Adrenal gland (tissue), 12 donors: ENCODE measurements around the gene ZNF37A. TPM values are rescaled to one million over a fixed set of nuclear protein-coding genes. Genes with fewer than 3 reads are reported as not detected.

Source experiments
- DNase-seq, 7 donors: peaks; one replicate each; pipeline ENCODE4 v3.0.0-alpha.2; 2019 to 2020
- H3K27ac ChIP-seq, 5 donors: fragments of 200-600 bp; sonication (generic) in 4 of 5; 1 replicate in 3 of 5; 2 replicates in 2 of 5; pipeline versions ENCODE4 v1.5.1 to v1.8.0; 2016 to 2020; ENCODE audit warnings: mild to moderate bottlenecking in 1 of 5
- H3K27me3 ChIP-seq: fragments of 200-600 bp; 2 replicates; pipeline ENCODE4 v1.8.0; 2021
- H3K36me3 ChIP-seq, 2 donors: fragments of 200-600 bp; replicated peaks in 1 of 2; 1 replicate in 1 of 2; 2 replicates in 1 of 2; pipeline versions ENCODE4 v1.5.1 to v1.8.0; 2018 to 2022
- H3K4me1 ChIP-seq, 2 donors: fragments of 200-600 bp; replicated peaks in 1 of 2; 1 replicate in 1 of 2; 2 replicates in 1 of 2; pipeline versions ENCODE4 v1.5.1 to v1.8.0; 2018 to 2021
- H3K4me3 ChIP-seq, 4 donors: fragments of 200-600 bp; sonication (generic) in 3 of 4; one replicate each; pipeline ENCODE4 v1.5.1; 2016 to 2018
- H3K9me3 ChIP-seq, 3 donors: fragments of 200-600 bp; sonication (generic) in 1 of 3; replicated peaks in 1 of 3; 1 replicate in 2 of 3; 2 replicates in 1 of 3; pipeline versions ENCODE4 v1.5.1 to v1.8.0; 2016 to 2021
- CTCF ChIP-seq, 6 experiments: fragments of 450-650 bp in 4 of 6; fragments of 200-600 bp in 2 of 6; sonication (generic) in 1 of 6; IDR thresholded peaks; 1 replicate in 5 of 6; 2 replicates in 1 of 6; pipeline versions ENCODE4 v1.5.1 to v1.8.0; 2016 to 2021; ENCODE audit warnings: antibody characterized with exemption in 6 of 6, mild to moderate bottlenecking in 2 of 6, moderate library complexity in 1 of 6
- POLR2A ChIP-seq, 2 donors: fragments of 450-650 bp; IDR thresholded peaks; one replicate each; pipeline ENCODE4 v1.6.1; 2017; ENCODE audit warnings: antibody characterized with exemption in 2 of 2, mild to moderate bottlenecking in 2 of 2, moderate library complexity in 1 of 2
- WGBS, 4 donors: extraction: QIAGEN DNeasy Blood & Tissue Kit in 2 of 4; methylation state at CpG; one replicate each; pipeline versions ENCODE4 v1.1.5 to v1.1.7; 2013 to 2017; 5-methylcytosine and 5-hydroxymethylcytosine counted together
- intact Hi-C, 2 donors: fragments of 100-400 bp; cut with DNase I; formaldehyde crosslinking; loops; one replicate each; pipeline versions ENCODE4 v1.14.1 to v1.15.0; 2022 to 2023
- polyA plus RNA-seq, 3 donors: library from polyadenylated mRNA; stranded (reverse); fragments of 200-250 nt in 2 of 3; fragments of 350-450 nt in 1 of 3; fragmentation: Illumina TruSeq in 1 of 3; extraction: RNeasy Lipid Tissue Mini Kit (QIAGEN cat#74804) in 1 of 3; gene quantifications; one replicate each; pipeline ENCODE4 v1.2.3, GENCODE V29; 2013 to 2014
- total RNA-seq, 9 donors: library from RNA; depleted of rRNA in 4 of 9; stranded (reverse); fragments of >200 nt in 4 of 9; fragments of 120-200 nt in 1 of 9; fragmentation: NEBNext Ultra II Directional in 1 of 9; extraction: Animal tissue kit (Norgen Biotek cat#: 25700) in 1 of 9; gene quantifications; one replicate each; pipeline versions ENCODE4 v1.1.0 to v1.2.4, GENCODE V29; 2013 to 2023
- donor health status: healthy with polysubstance abuse.
- donor health status: Bipolar disorder and iron deficiency.
- donor health status: DM: yes; HTN: yes; CAD: no.
- donor health status: DM: no; HTN: no; CAD: no.
- donor health status: DM: no; HTN: no; CAD: no.
- donor health status: DM: yes; HTN: yes; CAD: no.

ZNF37A gene
- total and polyA plus RNA-seq, 12 donors = 6.5 to 20.2 (median 13.7) TPM

- no peak overlapping the region for H3K27ac ChIP-seq
- intact Hi-C loops = no loop called here
- 85 to 100% (median 96%) methylated on average over 1 of the region's 1 CpG for WGBS, 4 donors
- H3K27me3 ChIP-seq = no peaks in the 10 kb centered on the region
- H3K36me3 ChIP-seq = peaks cover 0 to 27% of the 10 kb centered on the region in 2 donors
- TF ChIP-seq CTCF (IDR thresholded peaks at IDR 0.05) (no peak), POLR2A (IDR thresholded peaks at IDR 0.05) (no peak)
- DNase-seq = no peak
- H3K9me3 ChIP-seq = peaks cover 6 to 83% (median 50%) of the 10 kb centered on the region in 3 donors
- no peak overlapping the region for H3K4me3 ChIP-seq
- no peaks in the 10 kb centered on the region for H3K4me1 ChIP-seq
Observed at GRCh38 chr10:38119038-38119437, 24.9 kb downstream of the ZNF37A start.

DNA sequence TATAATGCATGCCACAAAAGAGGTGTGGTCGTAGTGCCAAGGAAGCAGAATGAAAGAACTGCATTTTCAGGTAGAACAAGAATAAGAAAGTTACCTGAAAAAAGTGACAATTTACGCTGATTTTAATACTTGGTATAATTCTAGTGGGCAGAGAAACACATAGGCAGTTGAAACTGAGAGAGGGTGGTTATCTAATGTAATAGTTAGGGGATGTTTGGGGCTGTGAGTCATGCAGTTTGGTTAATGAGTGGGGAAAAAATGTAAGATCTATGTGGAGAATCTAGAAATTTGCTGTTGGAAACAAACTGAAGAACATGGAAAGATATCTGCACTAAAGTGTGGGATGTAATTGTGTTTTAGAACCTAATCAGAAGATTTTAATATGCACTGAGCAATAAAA is 33.7 kb downstream of the ZNF37A start:
- H3K27ac ChIP-seq = no peak overlapping the region
- no peaks in the 10 kb centered on the region for H3K4me1 ChIP-seq
- intact Hi-C loops = no loop called here
- no peak overlapping the region for H3K4me3 ChIP-seq
- H3K9me3 ChIP-seq = peaks cover 0 to 56% (median 4%) of the 10 kb centered on the region in 3 donors
- 91 to 95% (median 93%) methylated on average over 2 of the region's 2 CpGs for WGBS, 4 donors
- TF ChIP-seq POLR2A (IDR thresholded peaks at IDR 0.05) = no peak
- no peak for TF ChIP-seq CTCF (IDR thresholded peaks at IDR 0.05)
- H3K27me3 ChIP-seq = no peaks in the 10 kb centered on the region
- no peak for DNase-seq
- no peaks in the 10 kb centered on the region for H3K36me3 ChIP-seq

GRCh38 chr10:38143587-38143986 is 49.5 kb downstream of the ZNF37A start:
- Histone ChIP-seq H3K9me3 (no peaks in the 10 kb centered on the region), H3K36me3 (no peaks in the 10 kb centered on the region), H3K4me1 (no peaks in the 10 kb centered on the region), H3K27ac (no peak overlapping the region), H3K4me3 (no peak overlapping the region), H3K27me3 (no peaks in the 10 kb centered on the region)
- DNase-seq = peak in 2 of 7 donors; percentile 13 to 18
- TF ChIP-seq POLR2A (IDR thresholded peaks at IDR 0.05) (no peak), CTCF (IDR thresholded peaks at IDR 0.05) (no peak)
- intact Hi-C loops = no loop called here
- WGBS, 4 donors = 60 to 67% (median 63%) methylated on average over 1 of the region's 1 CpG; no CpG with 5 or more reads in 1 of the 4 donors

DNA sequence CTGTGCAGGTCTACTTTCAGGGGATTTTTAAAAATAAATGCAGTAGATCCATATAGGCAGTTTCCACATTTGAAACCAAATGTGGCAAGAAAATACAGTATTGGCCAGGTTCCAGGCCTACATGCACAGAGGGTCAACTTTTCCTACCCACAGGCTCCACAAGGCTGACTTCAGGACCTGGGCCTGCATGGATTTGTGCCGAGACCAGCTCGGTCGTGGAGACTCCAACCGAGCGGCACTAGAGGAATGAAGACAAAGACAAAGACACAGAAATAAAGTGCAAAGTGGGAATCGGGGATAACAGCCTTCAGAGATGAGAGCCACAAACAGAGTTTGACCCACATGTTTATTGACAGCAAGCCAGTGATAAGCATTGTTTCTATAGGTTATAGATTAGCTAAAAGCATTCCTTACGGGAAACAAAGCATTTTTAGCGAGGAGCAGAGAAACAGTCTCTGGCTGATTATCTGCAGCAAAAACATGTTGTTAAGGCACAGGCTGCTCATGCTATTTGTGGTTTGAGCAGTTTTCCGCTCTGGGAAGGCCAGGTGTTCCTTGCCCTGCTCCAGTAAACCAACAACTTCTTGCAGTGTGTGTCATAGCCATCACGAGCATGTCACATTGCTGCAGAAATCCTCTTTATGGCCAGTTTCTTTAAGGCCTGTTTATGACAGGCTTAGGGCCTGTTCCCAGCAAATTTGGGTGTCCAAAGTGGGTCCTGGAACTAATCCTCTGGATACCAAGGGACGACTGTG is 52.6 kb downstream of the ZNF37A start:
- Histone ChIP-seq H3K9me3 (no peaks in the 10 kb centered on the region), H3K36me3 (no peaks in the 10 kb centered on the region), H3K4me1 (no peaks in the 10 kb centered on the region), H3K27me3 (no peaks in the 10 kb centered on the region), H3K27ac (no peak overlapping the region), H3K4me3 (no peak overlapping the region)
- intact Hi-C loops = no loop called here
- 87 to 91% (median 89%) methylated on average over 11 of the region's 11 CpGs for WGBS, 4 donors
- TF ChIP-seq CTCF (IDR thresholded peaks at IDR 0.05) (no peak), POLR2A (IDR thresholded peaks at IDR 0.05) (no peak)
- DNase-seq = no peak
